Thyroid gland (tissue), 4 donors: ENCODE measurements around the gene ATP9B.

Source experiments
- POLR2A ChIP-seq, 2 donors: fragments of 450-650 bp; IDR thresholded peaks; one replicate each; pipeline ENCODE4 v1.6.1; 2017; ENCODE audit warnings: antibody characterized with exemption in 2 of 2, mild to moderate bottlenecking in 2 of 2, moderate library complexity in 1 of 2
- TF ChIP-seq, protein P1 (sequence below), 6 experiments: fragments of 200-600 bp in 3 of 6; fragments of 450-650 bp in 3 of 6; sonication (generic) in 3 of 6; IDR thresholded peaks; one replicate each; pipeline ENCODE4 v1.5.1; 2016 to 2019; ENCODE audit warnings: antibody characterized with exemption in 6 of 6, mild to moderate bottlenecking in 2 of 6, inconsistent platforms in 1 of 6, moderate library complexity in 1 of 6

DNA sequence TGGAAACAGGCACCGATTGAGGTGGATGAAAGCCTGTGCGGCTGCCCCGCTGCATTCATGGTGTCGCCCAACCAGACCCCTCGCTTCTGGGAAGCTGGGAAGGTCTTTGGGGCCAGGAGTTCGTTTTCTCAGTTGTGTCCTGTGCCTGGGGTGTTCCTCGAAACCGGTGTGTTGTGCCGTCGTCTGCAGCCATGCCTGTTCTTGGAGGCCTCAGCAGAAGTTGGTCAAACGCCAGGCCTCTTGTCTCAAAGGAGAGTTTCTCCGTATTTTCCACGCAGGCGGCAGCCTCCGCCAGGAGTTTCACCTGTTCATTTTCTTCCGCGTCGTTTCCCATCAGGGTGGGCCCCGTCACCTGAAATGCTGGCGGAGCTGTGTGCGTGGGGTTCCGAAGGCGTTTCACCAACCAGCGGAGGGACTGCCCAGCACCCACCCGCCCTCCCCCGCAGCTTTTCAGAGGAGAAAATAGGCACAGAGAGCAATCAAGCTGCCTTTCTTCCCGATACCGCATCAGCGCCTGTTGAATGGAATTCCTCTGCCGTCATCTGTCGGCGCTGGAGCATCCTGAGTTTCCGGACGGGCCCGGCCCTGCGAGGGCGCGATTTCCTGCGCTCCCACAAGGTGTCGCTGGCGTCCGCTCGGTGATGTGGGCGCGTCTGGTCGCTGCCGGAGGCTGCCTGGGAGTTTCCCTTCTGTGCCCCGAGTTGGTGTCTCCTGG lies 309.5 kb downstream of the ATP9B start:
- TF ChIP-seq, protein P1, sequence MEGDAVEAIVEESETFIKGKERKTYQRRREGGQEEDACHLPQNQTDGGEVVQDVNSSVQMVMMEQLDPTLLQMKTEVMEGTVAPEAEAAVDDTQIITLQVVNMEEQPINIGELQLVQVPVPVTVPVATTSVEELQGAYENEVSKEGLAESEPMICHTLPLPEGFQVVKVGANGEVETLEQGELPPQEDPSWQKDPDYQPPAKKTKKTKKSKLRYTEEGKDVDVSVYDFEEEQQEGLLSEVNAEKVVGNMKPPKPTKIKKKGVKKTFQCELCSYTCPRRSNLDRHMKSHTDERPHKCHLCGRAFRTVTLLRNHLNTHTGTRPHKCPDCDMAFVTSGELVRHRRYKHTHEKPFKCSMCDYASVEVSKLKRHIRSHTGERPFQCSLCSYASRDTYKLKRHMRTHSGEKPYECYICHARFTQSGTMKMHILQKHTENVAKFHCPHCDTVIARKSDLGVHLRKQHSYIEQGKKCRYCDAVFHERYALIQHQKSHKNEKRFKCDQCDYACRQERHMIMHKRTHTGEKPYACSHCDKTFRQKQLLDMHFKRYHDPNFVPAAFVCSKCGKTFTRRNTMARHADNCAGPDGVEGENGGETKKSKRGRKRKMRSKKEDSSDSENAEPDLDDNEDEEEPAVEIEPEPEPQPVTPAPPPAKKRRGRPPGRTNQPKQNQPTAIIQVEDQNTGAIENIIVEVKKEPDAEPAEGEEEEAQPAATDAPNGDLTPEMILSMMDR (IDR thresholded peaks at IDR 0.05) = peak; percentile 81 to 95 (median 88)
- TF ChIP-seq POLR2A (IDR thresholded peaks at IDR 0.05) = no peak
